Measurements from ENCODE around the gene IFT57.

DNA sequence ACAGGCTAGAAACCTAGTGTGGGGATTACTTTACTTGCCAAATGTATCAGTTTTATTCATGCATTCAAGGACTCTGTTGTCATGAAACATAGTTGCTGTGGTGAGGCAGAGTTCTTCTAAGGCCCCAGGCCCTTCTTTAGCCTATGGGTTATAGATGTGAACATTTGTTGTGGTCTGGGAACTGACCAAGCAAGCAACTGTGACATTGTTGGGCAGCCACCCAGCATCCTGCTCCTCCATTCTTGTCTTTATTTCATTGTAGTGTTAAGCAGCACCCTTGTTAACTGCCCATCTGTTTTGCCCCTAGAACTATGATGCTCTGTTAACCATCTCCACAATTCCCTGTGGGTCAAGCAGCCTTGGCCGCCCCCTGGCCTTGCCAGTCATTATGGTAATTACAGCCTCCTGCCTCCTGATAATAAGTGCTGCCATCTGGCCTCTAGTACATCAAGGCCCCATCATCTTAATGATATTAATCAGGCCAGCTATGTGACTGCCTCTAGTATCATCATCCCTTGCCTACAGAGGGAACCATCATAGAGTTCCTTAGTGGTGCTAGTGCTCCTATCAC lies 12.2 kb upstream of the IFT57 start:
- TF ChIP-seq BACH1 (IDR thresholded peaks at IDR 0.05; ENCODE audit: low read length) (no peak), YY1 (IDR thresholded peaks at IDR 0.05; ENCODE audit: low read depth, low read length) (no peak), SP1 (IDR thresholded peaks at IDR 0.05; ENCODE audit: low read depth, low read length) (no peak), CTCF (IDR thresholded peaks at IDR 0.05; ENCODE audit: control extremely low read depth in 1 of 3, insufficient read depth in 1 of 3, low read depth in 1 of 3, low read length in 3 of 3) (no peak), POLR2AphosphoS5 (IDR thresholded peaks at IDR 0.05; ENCODE audit: low read depth, low read length) (no peak), HDAC6 (IDR thresholded peaks at IDR 0.05; ENCODE audit: low read depth, low read length) (no peak)
